Stimulated activated naive CD4-positive, alpha-beta T cell (primary cell): ENCODE results near the gene VCAN.

Experiments used
- DNase-seq, 6 experiments: peaks; one replicate each; lab custom pipeline; 2025; lab: John Stamatoyannopoulos, UW

VCAN gene

DNA sequence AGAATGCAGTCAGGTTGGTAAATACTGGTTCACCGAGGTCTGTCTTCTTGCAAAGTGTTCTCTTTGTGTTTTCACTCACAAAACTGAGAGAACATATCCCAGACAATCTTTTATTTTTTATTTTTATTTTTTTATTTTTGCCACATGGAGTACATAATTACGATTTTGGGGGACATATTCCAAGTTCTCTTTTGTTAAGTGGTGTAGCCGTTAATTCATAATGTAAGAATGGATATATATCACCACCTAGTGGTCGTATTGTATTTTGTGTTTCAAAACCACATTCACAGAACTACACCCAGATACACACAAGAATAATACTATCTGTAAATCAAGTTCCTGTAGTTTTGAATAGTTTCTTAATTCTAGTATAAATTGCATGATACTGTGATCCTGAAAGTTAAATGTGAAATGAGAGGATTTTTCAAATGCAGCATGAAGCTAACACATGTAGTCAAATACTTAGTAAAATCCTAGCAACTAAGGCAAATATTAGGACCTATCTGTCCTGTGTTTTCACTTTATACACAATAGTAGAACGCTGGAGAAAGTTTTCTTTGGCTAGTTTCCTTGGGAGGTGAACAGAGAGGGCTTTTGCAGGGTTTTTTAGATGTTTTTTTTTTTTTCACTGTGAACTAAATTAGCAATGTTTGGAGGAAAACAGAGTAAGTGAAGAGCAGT is 92.7 kb downstream of the VCAN start:
- DNase-seq: peak in 2 of 6 experiments; percentile 16 to 36

DNA sequence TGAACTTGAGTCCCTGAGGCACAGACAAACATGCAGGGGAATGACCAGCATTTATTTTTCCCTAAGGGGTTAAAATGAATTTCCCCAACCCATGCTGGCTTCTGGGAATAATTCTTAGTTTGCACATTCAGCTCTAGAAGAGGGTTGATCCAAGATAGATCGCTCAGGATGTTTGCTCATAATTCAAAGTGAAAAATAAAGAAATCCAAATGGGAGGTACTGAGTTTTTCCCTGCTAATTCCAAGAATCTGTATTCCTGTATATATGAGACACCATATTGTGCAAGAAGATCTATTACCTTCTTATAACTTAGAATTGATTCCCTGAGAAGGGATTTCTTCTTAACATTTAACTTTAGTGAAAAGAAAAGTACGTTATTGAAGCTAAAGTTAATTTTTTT is 96.2 kb downstream of the VCAN start:
- DNase-seq: no peak

DNA sequence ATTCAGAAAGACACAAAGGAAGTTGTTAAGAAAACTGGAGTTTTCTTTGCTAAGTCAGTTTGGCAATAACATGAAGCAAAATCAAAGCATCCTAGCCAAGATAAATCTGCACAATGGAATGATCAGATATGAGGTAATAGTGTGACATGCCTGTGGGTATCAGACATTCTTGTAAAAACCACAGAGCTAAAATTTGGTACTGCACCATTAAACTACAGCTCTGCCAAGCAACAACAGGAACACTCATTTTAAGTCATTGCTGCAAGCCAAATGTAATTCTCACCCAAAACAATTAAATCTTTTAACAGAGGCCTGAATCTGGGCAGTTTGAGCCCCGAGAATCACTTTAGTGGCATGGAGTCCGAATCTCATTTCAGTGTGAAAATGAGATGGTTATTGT is 96.6 kb downstream of the VCAN start:
- DNase-seq: no peak

DNA sequence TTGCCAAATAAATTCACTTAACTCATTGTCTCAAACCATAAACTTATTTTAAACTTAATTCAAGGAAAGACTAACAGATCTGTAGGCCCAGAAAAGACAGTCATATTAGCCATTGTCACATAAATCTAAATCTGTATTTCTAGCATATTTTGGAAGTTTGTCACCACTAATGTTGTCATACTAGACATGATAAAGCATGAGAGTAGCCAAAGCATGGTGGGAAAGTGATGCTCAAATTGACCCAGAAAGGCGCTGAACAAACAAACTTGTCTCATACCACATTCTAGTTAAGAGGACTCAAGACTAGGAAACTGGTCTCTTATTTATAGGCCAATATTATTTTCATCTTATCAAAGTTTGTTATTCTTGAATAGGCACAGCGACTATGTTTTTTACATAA is 99.4 kb downstream of the VCAN start:
- no peak for DNase-seq

DNA sequence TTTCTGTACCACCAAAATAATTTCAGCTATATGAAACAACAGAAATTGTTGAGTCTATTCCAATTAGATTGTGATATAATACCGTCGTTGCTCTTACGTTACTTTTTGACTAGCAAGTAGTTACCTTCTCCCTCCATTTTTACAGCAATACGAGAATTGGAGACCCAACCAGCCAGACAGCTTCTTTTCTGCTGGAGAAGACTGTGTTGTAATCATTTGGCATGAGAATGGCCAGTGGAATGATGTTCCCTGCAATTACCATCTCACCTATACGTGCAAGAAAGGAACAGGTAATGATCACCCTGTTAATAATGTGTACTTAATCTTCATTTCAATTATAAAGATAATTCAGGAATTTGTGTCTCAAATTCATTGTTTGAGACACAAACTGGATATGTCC is 100.7 kb downstream of the VCAN start:
- no peak for DNase-seq

DNA sequence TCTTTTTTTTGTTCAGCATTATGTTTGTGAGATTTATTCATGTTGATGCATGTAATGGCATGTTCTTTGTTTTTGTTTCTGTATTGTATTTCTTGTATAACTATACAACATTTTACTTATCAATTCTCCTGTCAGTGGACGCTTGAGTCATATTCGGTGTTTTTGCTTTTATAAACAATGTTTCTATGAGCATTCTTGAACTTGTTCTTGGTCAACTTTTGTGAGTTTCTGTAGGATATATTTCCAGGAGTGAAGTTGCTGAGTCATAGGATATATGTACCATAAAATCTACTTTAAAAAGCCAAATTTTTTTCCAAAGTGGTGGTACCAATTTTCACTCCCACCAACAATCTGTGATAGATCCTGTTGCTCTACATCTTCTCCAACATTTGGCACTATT is 104.8 kb downstream of the VCAN start:
- no peak for DNase-seq

DNA sequence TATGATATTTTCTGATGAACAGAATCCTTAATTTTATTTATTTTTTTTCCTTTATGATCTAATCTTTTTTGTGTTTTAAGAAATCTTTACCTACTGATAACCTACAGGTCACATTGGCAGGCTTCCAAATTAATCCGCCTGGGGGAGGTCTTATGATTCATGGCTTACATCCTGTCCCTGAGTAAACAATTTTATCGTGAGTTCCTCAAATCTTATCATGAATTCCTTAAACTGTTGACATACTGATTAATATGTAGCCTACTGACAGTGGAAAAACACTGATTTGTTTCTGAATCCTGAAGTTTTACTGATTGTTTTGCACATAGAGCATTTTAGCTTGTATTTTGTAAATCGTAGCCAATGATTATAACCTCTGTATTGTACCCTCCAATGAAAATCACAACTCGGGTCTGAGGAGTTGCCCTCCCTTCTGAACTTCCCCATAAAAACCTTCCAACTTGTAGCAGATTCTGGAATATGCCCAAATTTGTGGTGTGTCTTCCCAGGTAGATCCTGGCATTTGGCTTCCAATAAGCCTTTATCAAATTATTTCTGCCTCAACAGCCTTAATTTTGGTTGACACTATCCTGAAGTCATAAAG is 105.6 kb downstream of the VCAN start:
- no peak for DNase-seq

DNA sequence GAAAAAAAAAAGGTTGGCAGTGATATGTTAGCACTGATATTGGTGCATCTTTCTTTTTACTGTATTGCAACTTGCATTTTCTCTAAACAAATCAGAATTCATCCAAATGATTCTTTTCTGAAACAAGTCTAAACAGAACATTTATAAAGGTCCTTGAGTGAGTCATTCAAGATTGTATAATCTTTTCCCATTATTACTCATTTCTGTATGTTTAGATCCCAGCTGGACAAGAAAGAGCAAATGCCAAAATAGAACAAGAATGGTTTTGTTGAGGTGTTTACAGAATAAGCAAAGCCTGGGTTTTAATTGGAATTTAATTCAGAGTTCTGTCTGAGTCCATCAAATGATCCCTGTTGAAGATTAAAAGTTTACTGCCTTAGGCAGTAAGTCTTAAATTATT is 112.3 kb downstream of the VCAN start:
- no peak for DNase-seq

DNA sequence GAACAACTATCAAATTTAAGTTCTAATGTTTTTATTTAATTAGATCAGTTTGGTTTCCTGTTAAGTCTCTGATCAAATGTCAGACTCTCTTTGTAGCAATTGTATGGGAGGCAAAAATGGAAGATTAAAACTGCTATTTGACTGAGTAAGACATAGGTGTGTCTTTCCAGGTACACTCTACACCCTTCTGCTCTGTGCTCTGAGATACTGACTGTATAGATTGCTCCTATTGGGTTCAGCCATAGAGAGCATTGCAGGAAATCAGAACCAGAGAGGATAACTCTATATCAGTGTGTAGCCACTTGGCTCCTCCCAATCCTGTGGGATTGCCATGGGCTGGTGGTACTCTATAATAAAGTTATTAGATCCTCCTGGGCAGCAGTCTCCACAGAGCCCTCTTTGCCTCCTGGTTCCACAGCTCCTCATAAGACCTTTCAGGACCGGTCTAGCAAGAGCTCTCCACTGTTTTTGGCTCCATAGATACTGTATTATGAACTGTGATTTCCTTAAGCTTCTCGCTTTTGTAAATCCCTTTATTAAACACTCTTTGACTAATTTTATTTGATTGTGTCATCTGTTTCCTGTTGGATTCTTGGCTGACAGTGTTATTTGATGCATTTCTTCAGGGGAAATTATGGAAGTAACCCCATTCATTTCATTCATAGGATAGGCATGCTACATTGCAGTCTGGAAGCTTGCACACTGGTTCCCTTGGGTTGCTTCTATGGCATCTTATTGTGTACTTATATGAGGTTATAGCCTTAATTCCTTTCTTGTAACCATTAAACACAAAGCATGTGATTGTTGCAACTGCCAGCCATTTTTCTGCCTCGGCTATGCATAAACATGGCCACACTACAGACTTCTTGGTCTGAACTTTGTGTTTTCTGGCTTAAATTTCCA is 115.6 kb downstream of the VCAN start:
- DNase-seq: no peak

DNA sequence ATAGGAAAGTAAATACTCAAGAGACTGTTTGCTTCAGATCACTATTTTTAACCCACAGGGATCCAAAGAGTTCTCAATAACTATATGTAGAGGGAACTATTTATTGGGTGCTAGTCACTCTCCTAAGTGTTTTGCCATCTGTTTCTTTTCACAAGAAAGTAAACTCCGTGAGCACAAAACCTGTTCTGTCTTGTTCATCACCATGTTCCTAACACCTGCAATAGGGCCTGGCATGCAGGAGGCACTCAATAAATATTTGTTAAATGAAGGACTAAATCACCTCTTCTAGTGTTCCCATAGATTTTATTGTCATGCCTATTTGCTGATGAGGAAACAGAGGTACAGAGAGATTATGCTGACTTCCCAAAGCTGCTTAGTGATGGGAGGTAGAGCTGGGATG is 118.2 kb downstream of the VCAN start:
- no peak for DNase-seq

DNA sequence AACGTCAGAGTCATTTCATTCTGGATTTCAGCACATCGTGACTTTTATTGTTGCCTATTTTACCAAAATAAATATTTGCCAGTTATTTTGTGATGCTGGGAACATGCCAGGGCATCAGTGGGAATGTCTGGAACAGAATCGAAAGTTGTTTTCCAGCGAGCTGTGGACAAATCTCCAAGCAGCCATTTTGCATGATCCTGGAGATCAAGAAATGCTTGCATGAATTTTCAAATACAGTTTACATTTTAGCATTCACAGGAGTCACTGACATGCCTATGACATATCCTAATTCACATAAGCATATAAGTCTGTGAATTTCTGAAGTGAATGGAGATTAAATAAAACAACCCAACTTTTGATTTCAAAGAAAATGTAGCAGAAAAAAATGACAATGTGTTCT is 119.4 kb downstream of the VCAN start:
- no peak for DNase-seq

DNA sequence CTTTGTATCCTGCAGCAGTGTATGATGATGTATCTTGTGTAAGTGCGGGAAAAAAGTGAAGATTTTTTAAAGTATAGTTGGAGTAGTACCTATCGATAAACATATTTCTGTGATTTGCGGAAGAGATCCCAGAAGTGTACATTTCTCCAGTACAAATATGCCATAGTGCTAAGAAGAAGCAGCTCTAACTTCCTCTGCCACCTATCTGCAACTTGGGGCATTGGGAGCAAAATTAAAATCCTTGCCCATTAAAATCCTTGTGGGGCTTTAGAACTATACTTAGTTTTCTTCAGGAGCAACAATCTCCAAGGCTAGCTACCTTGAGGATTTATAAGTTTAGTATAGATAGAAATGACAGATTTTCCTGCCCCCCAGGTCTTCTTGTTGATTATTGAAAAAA is 123.7 kb downstream of the VCAN start:
- no peak for DNase-seq

DNA sequence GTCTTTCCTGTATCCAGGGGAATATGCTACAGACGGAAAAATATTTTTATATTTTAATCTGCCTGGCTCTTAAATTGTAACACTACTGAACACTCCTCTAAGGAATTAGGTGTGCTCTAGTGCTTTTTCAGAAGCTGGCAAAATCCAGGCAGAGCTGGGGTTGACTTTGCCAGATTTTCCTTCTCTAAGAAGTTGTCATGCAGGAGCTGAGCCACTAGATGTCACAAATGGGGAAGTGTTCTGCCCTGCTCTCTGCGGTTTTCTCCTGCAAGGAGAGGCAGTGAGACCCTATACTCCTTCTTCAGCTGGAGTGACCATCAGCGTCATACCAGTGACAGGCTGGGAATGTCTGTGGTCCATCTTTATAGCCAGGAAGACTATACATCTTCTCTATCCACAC is 136.6 kb downstream of the VCAN start:
- DNase-seq: no peak

DNA sequence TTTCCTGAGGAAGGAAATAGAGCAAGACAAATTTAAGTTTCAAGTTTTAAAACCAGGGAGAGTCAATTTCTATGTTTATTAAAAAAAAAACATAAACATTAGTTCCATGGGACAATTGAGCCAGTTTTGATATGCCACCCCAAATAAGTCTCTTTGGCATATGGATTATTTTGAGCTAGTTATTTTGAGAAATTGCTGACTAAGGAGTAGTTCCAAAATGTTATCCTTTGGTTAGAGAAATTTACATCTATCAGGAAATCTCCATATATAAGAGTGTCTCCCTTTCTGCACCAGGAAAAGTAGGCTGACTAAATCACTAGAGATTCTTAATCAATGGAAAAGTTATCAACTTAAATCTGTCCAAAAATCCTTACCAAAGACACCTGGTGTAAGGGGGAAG is 143.3 kb downstream of the VCAN start:
- DNase-seq: no peak

DNA sequence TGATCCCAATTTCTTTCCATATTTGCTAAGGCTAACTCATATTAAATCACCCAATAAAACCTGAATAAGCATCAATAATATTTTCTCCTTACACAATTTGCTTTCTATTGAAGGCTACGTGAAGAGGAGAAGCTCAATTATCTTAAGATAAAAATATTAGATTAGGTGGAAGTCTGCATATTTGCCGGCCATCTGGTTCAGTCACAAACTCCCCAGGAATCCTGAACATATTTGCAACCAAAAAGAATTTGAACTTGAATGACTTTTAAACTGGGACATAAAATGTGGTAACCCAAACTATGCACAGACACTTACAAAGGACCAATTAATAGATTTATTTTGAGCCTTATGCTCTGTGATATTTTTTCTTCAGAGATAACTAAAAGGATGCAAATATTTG is 156.8 kb downstream of the VCAN start:
- no peak for DNase-seq
